ENCODE measurements around the gene SUMF1.

DNA sequence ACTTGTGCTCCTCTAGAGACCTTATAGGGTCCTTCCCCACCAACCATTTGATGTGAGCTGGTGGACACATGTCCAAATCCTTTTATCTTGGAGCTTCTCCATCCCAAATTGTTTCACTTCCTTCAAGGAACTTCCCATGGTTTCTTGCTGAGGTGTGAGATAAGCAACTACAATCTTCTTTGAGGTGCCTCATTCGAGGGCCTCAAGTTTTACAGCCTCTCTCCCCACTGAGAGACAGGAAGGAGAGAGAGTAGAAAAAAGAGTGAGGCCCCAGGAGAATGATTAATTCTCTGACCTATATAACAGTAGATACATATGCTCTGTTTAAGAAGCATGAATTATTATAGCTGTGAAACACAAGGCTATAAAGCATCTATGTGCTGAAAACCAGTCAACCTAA lies 70.5 kb downstream of the SUMF1 start:
- TF ChIP-seq ARNTL (CRISPR knock-in tag; IDR thresholded peaks at IDR 0.05; ENCODE audit: borderline replicate concordance, low read depth) = no peak
- TF ChIP-seq, protein P1, sequence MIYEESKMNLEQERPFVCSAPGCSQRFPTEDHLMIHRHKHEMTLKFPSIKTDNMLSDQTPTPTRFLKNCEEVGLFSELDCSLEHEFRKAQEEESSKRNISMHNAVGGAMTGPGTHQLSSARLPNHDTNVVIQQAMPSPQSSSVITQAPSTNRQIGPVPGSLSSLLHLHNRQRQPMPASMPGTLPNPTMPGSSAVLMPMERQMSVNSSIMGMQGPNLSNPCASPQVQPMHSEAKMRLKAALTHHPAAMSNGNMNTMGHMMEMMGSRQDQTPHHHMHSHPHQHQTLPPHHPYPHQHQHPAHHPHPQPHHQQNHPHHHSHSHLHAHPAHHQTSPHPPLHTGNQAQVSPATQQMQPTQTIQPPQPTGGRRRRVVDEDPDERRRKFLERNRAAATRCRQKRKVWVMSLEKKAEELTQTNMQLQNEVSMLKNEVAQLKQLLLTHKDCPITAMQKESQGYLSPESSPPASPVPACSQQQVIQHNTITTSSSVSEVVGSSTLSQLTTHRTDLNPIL (CRISPR knock-in tag; IDR thresholded peaks at IDR 0.05; ENCODE audit: low read depth) = no peak
- no peak for TF ChIP-seq ZFP30 (CRISPR knock-in tag; IDR thresholded peaks at IDR 0.05)
- TF ChIP-seq ZFP3 (CRISPR knock-in tag; IDR thresholded peaks at IDR 0.05) = no peak
- TF ChIP-seq ESRRG (CRISPR knock-in tag; IDR thresholded peaks at IDR 0.05) = no peak
- TF ChIP-seq TCF4 (CRISPR knock-in tag; IDR thresholded peaks at IDR 0.05; ENCODE audit: borderline replicate concordance) = no peak
- TF ChIP-seq CSDC2 (CRISPR knock-in tag; IDR thresholded peaks at IDR 0.05) = no peak
- TF ChIP-seq RARB (CRISPR knock-in tag; IDR thresholded peaks at IDR 0.05) = no peak
